HG02588 (cell line): Measurements from ENCODE around the gene ERBB4.
"Not testable (repeated sequence)": the region's sequence is repeated elsewhere in the genome, so short reads cannot be mapped to it uniquely, and the experiment has no call there.

Experiments used
- ATAC-seq: cut with Tn5 transposase; IDR thresholded peaks from one replicate; pipeline ENCODE4 v1.9.1; 2021; ENCODE audit warnings: mild to moderate bottlenecking, moderate library complexity; ENCODE audit not compliant: unreplicated experiment

The ERBB4 gene

GRCh38 chr2:212027681-212028628 is 510.6 kb downstream of the ERBB4 start:
- no peak for ATAC-seq

DNA sequence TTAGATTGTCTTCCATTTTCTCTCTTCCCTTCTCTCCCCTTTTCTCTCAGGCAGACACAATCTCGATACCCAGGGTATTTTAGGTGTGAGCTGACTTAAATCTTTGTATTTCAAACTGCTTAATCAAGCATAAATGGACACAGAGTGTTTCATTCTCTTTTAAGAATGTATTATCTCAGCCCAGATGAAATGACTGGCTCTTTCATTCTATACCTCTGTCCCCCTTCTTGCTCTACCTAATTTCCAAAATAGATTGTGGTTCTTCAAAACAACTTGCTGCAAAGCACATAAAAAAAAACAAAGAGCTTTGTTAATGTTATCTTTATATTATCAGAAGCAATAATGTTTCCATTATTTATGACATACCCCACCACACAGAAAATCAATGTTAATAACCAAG is 514.6 kb downstream of the ERBB4 start:
- no peak for ATAC-seq

DNA sequence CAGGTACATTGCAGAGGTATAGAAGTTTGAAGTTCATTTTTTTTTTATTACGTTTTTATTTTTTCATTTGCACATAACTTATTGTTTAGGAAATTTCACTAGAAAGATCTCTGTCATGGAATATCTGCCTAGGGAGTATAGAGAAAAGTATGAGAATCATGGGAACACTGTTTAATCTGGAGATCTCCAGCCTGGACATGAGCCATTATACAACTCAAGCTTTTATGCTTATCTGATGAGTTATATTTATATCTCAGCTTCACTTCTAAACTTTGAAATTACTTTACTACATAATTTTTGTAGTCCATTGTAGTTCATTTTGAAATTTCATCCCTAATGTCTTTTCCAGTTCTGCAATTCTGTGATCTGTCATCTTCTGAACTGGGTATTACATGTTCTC is 515.6 kb downstream of the ERBB4 start:
- ATAC-seq = no peak

DNA sequence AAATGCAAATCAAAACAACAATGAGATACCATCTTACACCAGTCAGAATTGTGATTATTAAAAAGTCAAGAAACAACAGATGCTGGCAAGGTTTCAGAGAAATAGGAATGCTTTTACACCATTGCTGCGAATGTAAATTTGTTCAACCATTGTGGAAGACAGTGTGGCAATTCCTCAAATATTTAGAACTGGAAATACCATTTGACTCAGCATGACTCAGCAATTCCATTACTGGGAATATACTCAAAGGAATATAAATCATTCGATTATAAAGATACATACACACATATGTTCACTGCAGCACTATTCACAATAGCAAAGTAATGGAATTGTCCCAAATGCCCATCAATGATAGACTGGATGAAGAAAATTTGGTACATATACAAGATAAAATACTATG is 516.7 kb downstream of the ERBB4 start:
- ATAC-seq = no peak

DNA sequence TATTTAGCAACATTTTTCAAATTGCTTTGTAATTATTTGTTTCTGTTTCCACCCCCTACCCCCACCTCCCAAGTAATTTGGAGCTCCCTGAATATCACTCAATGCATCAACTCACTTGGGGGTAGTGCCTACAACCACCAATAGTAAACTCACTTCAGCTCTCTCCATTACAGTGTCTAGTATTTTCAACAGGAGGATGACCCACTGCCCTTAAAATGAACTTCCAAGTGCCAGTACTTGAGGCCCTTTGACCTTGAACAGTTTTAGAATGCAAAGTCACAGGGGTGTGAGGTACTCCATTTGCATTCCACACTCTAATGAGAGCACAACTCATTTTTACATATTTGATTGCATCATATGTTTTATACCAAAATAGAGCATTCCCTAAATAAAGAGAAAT is 523.0 kb downstream of the ERBB4 start:
- no peak for ATAC-seq

DNA sequence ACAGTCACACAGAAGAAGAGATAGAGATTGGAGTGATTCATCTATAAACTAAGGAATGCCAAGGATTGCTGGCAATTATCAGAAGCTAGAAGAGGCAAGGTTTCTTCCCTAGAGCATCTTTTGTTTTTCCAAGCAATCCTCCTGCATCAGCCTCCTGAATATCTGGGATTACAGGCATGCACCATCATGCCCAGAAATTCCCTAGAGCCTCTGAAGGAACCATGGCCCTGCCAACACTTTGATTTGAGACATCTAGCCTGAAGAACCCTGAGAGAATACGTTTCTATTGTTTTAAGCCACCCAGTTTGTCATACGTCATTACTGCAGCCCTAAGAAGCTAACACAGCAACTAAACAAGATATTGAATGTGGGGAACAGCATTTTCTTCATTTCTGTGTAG is 525.0 kb downstream of the ERBB4 start:
- ATAC-seq = no peak

DNA sequence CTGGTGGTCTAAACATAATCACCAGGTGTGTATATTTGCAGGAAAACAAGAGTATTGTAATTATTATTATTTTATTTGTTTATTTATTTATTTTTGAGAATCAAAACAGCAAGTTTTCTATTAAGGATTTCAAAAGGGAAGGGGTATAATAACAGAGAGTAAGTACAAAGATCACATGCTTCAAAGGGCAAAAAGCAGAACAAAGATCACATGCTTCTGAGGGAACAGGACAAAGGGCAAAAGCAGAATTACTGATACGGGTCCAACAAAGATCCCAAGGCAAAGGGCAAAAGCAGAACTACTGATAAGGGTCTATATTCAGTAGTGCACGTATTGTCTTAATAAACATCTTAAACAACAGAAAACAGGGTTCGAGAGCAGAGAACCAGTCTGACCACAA is 528.3 kb downstream of the ERBB4 start:
- not testable (repeated sequence) for ATAC-seq

DNA sequence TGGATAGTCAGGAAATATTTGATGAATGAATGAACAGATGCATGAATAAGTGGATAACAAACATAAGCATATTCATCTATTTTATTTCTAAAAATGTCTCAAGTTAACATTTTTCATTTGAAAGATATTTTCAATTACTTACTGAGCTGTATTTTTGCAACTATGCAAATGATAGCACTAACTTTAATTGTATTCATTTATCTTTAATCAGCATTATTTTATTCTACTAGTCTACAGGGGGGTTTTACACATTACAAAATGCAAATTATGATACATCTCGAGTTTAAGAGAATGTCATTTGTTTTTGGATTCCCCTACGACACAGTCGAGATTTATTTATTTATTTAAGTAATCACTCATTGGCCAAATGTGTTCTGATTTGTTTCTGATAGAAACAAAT is 530.6 kb downstream of the ERBB4 start:
- ATAC-seq = no peak

GRCh38 chr2:212005085-212005671 is 533.4 kb downstream of the ERBB4 start:
- peak; percentile 80 for ATAC-seq

DNA sequence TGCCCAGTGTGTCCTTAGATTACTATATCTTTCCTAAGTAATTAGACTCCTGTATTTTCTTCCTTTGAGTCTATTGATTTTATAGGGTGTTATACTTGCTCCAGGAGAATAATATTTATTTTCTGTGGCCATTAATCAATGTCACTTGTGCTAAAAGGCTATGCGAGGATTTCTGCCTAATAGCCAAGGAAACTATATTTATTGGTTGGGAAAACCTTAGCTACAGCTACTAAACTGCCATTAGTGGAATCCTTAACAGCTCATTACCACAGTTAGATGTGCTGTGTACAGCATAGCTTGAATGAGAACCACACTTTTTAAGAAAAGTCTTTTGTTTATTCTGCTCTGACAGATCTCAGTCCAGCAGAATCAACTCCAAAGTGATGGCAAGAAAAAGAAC is 537.3 kb downstream of the ERBB4 start:
- ATAC-seq = no peak

GRCh38 chr2:211996857-211997256 is 541.7 kb downstream of the ERBB4 start:
- no peak for ATAC-seq

DNA sequence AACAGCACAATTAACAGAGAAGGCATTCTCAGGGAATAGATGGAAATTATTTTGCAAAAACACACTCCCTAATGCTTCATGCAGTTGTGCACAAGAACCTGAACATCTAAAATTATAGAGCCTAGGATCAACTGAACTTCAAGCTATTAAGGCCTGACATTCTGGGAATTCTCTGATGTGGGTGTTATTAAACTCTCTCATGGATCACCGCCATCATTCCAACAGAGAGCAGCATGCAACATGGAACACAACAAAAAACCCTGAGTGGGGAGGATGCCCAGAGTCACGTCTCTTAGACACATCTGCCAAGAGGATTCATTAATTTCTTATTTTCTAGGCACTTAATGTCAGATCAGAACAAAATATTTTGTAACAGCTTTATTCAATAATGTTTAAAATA is 543.8 kb downstream of the ERBB4 start:
- no peak for ATAC-seq

- ATAC-seq = no peak
Measured at GRCh38 chr2:211990335-211990734, 548.3 kb downstream of the ERBB4 start.

DNA sequence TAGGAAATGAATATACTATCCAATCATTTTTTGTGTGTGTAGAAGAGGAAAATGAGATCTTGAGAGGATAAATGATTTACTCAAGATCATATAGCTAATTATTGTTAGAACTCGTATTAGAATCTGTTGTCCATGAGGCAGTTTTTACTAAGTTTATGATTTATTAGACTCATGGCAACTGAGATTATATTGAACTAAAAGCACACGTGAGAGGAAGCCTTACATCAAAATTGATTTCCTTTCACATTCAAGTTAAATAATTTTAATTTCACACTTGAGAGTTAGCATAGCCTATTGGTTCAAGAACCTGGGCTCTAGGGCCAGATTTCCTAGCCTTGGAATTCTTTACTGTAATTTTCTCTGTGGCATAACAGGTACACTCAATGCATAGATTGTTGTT is 552.3 kb downstream of the ERBB4 start:
- no peak for ATAC-seq

GRCh38 chr2:211985393-211985792 is 553.2 kb downstream of the ERBB4 start:
- no peak for ATAC-seq

DNA sequence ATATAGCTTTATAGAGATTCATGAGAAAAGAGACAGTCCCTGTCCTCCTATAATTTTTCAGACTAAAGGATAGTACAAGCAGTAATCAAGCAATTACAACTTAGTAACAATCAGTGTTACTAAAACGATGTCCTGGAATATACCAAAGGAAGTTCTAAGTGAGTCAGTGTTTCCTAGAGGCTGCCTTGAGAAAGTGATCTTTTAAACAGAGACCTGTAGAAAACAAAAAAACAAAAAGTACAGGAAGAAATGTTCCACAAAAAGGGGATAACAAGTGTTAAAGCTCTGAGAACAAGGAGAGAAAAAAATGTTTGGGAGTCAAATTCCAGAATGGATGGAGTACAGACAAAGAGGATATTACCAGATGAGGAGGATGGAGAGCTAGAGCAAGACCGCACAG is 556.4 kb downstream of the ERBB4 start:
- no peak for ATAC-seq

DNA sequence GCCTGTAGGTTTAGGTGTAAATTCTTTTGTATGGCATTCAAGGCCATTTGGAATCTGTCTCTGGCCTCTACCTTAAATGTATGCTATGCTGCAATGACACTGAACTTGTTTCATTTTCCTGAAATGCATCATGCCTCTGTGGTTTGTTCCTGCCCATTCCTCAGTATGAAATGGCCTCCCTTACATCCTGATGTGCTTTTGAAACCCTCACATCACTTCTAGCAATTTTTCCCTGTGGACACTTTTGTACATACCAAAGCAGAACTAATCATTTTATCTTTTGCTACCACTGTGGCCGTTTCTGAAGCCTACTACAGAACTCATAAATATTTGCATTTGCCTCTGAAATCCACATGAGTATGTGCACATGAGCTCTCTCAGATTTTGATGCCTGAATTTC is 557.2 kb downstream of the ERBB4 start:
- ATAC-seq = no peak

DNA sequence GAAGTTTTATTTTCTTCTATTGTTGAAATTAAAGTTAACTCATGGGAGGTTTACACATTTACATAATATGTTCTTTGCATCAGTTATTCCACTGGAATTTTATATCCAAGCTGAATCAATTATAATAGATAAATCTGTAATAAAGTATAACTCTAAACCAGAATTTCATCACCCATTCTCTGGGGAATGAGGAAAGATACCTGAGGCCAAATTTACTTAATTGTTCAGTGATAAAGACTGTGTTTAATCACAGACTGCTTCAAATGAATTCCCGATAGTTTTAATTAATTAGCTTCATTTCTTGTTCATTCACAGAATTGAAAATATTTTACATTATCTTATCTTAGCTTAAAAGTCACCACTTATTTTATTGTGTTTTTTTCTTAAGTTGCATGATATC is 562.5 kb downstream of the ERBB4 start:
- no peak for ATAC-seq

GRCh38 chr2:211967234-211967633 is 571.4 kb downstream of the ERBB4 start:
- no peak for ATAC-seq

- no peak for ATAC-seq
Measured at GRCh38 chr2:211963969-211964368, 574.6 kb downstream of the ERBB4 start.

- ATAC-seq = peak; percentile 97
Measured at GRCh38 chr2:211957799-211958198, 580.8 kb downstream of the ERBB4 start.

DNA sequence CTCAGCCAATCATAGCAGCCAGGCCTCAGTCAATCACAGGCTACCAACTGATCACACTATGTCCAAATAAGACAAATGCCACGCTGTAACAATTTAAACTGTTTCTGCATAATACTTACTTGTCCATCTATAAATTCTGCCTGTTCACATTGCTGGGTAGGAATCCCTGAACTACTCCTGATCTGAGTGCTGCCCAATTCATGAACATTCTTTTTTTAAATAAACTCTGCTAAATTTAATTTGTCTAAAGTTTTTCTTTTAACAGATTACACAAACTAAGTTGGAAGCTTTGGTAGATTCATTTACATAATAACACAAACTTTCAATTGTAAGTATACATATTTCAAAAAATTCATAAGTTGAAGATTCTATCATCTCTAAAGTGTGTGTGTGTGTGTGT is 583.0 kb downstream of the ERBB4 start:
- ATAC-seq = no peak
